A673 (cell line): ENCODE results near the gene OCSTAMP.

Source experiments
- EZH2 ChIP-seq: fragments of 200-600 bp; sonication (generic); IDR thresholded peaks from 2 replicates; pipeline ENCODE4 v1.6.1; 2017; ENCODE audit warnings: borderline replicate concordance, low read depth, mild to moderate bottlenecking, mixed read lengths, antibody characterized with exemption, low read length; ENCODE audit not compliant: poor library complexity, severe bottlenecking
- TF ChIP-seq, protein P1 (sequence below): fragments of 300-800, 200-600 bp; sonication (generic); conservative IDR thresholded peaks from 2 replicates; pipeline ENCODE4 v1.5.1; 2017; ENCODE audit warnings: low read depth, mild to moderate bottlenecking, antibody characterized with exemption, low read length, moderate library complexity, mixed read lengths

GRCh38 chr20:46555370-46555956 lies 5.0 kb upstream of the OCSTAMP start:
- TF ChIP-seq EZH2 = no peak
- TF ChIP-seq, protein P1, sequence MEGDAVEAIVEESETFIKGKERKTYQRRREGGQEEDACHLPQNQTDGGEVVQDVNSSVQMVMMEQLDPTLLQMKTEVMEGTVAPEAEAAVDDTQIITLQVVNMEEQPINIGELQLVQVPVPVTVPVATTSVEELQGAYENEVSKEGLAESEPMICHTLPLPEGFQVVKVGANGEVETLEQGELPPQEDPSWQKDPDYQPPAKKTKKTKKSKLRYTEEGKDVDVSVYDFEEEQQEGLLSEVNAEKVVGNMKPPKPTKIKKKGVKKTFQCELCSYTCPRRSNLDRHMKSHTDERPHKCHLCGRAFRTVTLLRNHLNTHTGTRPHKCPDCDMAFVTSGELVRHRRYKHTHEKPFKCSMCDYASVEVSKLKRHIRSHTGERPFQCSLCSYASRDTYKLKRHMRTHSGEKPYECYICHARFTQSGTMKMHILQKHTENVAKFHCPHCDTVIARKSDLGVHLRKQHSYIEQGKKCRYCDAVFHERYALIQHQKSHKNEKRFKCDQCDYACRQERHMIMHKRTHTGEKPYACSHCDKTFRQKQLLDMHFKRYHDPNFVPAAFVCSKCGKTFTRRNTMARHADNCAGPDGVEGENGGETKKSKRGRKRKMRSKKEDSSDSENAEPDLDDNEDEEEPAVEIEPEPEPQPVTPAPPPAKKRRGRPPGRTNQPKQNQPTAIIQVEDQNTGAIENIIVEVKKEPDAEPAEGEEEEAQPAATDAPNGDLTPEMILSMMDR = no peak
